HCT116 (cell line): ENCODE results near the gene GGACT. TPM values are rescaled to one million over a fixed set of nuclear protein-coding genes. Genes with fewer than 3 reads are reported as not detected.

Source experiments
- ATAC-seq: fragments of 200-7000 bp; cut with Tn5 transposase; 2 replicates; pipeline ENCODE4 v1.9.1; 2020; ENCODE audit warnings: mild to moderate bottlenecking, moderate library complexity
- BruUV-seq: library from RNA; stranded (reverse); fragments of 400-500 nt; replicated peaks from 2 replicates; lab custom pipeline; 2021; lab: Mats Ljungman, UMichigan
- CTCF ChIA-PET: fragments of 300-600 bp; sonication (Branson Sonifier 250); formaldehyde crosslinking; loops from one replicate; lab custom pipeline; 2021; ENCODE audit warnings: antibody characterized with exemption; lab: Charles Lee
- POLR2A ChIA-PET: fragments of 300-600, 350-600 bp; sonication (Branson Sonifier 250); formaldehyde crosslinking; loops from one replicate; lab custom pipeline; 2021; ENCODE audit warnings: antibody characterized with exemption; lab: Charles Lee
- RAD21 ChIA-PET, 2 experiments: fragments of 300-600 bp; sonication (Branson Sonifier 250); formaldehyde crosslinking; loops; one replicate each; lab custom pipeline; 2023; ENCODE audit warnings: low total read pairs in 2 of 2; ENCODE audit not compliant: uncharacterized antibody in 2 of 2, unreplicated experiment in 2 of 2, low non-redundant PET in 1 of 2; lab: Charles Lee
- DNase-seq: peaks from one replicate; pipeline ENCODE4 v3.0.0-alpha.2; 2010; ENCODE audit warnings: low read depth, low spot score
- H2AFZ ChIP-seq: fragments of 200-600 bp; shearing (Covaris generic), sonication (generic); 2 replicates; pipeline ENCODE4 v1.6.1; 2017; ENCODE audit warnings: low read depth, mixed run types, mixed read lengths, antibody characterized with exemption, low read length; ENCODE audit not compliant: poor library complexity, severe bottlenecking
- H3K27ac ChIP-seq: 2 replicates; pipeline ENCODE4 v1.5.1; 2012; ENCODE audit warnings: low read depth, low read length
- H3K27me3 ChIP-seq: fragments of 200-600 bp; sonication (generic); 2 replicates; pipeline ENCODE4 v1.6.1; 2016; ENCODE audit warnings: mixed run types, low read length, mixed read lengths; ENCODE audit not compliant: insufficient read depth
- H3K36me3 ChIP-seq, 2 experiments: fragments of 200-500 bp in 1 of 2; fragments of 200-600 bp in 1 of 2; sonication (Bioruptor generic) in 1 of 2; sonication (generic) in 1 of 2; 2 replicates each; pipeline versions ENCODE4 v1.5.1 to v1.6.1; 2014 to 2016; ENCODE audit warnings: low read length in 2 of 2, inconsistent platforms in 1 of 2, mixed read lengths in 1 of 2, mixed run types in 1 of 2; ENCODE audit not compliant: insufficient read depth in 2 of 2, control insufficient read depth in 1 of 2
- H3K4me1 ChIP-seq, 2 experiments: fragments of 200-600 bp in 1 of 2; sonication (generic) in 1 of 2; 2 replicates each; pipeline versions ENCODE4 v1.5.1 to v1.6.1; 2012 to 2017; ENCODE audit warnings: low read length in 2 of 2, inconsistent platforms in 1 of 2, mild to moderate bottlenecking in 1 of 2, mixed read lengths in 1 of 2, mixed run types in 1 of 2, moderate library complexity in 1 of 2; ENCODE audit not compliant: insufficient read depth in 2 of 2, control insufficient read depth in 1 of 2
- H3K4me2 ChIP-seq: fragments of 200-600 bp; sonication (generic); 2 replicates; pipeline ENCODE4 v1.6.1; 2017; ENCODE audit warnings: mixed run types, low read length, mixed read lengths
- H3K4me3 ChIP-seq, 2 experiments: fragments of 200-600 bp in 1 of 2; sonication (generic) in 1 of 2; replicated peaks in 1 of 2; 2 replicates each; pipeline ENCODE4 v1.5.1; 2011 to 2016; ENCODE audit warnings: low read length in 2 of 2, control low read depth in 1 of 2, low read depth in 1 of 2, mild to moderate bottlenecking in 1 of 2, mixed read lengths in 1 of 2, mixed run types in 1 of 2
- H3K79me2 ChIP-seq: fragments of 200-600 bp; sonication (generic); 2 replicates; pipeline ENCODE4 v1.6.1; 2017; ENCODE audit warnings: mild to moderate bottlenecking, mixed run types, low read length, moderate library complexity, mixed read lengths; ENCODE audit not compliant: insufficient read depth
- H3K9ac ChIP-seq: fragments of 200-600 bp; sonication (generic); 2 replicates; pipeline ENCODE4 v1.6.1; 2016; ENCODE audit warnings: low read length, mixed read lengths
- H3K9me2 ChIP-seq: fragments of 200-600 bp; sonication (generic), shearing (Covaris generic); 2 replicates; pipeline ENCODE4 v1.6.1; 2017; ENCODE audit warnings: mixed run types, mild to moderate bottlenecking, moderate library complexity; ENCODE audit not compliant: insufficient read depth
- H3K9me3 ChIP-seq, 2 experiments: fragments of 200-500 bp in 1 of 2; fragments of 200-600 bp in 1 of 2; sonication (Bioruptor generic) in 1 of 2; sonication (generic) in 1 of 2; 2 replicates each; pipeline ENCODE4 v1.6.1; 2014 to 2017; ENCODE audit warnings: low read length in 2 of 2, mixed read lengths in 2 of 2, inconsistent platforms in 1 of 2, low read depth in 1 of 2, mild to moderate bottlenecking in 1 of 2, mixed run types in 1 of 2, moderate library complexity in 1 of 2; ENCODE audit not compliant: control insufficient read depth in 1 of 2, insufficient read depth in 1 of 2
- H4K20me1 ChIP-seq: fragments of 200-600 bp; sonication (generic), shearing (Covaris generic); 2 replicates; pipeline ENCODE4 v1.6.1; 2017; ENCODE audit warnings: mixed run types, mild to moderate bottlenecking, moderate library complexity; ENCODE audit not compliant: insufficient read depth
- CBX3 ChIP-seq: IDR thresholded peaks from 2 replicates; pipeline ENCODE4 v1.6.1; 2012; ENCODE audit warnings: low read depth
- CEBPB ChIP-seq: IDR thresholded peaks from 2 replicates; pipeline ENCODE4 v1.6.1; 2012; ENCODE audit warnings: low read depth
- EGR1 ChIP-seq: IDR thresholded peaks from 2 replicates; pipeline ENCODE4 v1.6.1; 2012; ENCODE audit warnings: low read depth
- ELF1 ChIP-seq: IDR thresholded peaks from 2 replicates; pipeline ENCODE4 v1.6.1; 2012; ENCODE audit warnings: low read depth, borderline replicate concordance
- EZH2 ChIP-seq: fragments of 200-600 bp; sonication (generic); IDR thresholded peaks from 2 replicates; pipeline ENCODE4 v1.6.1; 2017; ENCODE audit warnings: antibody characterized with exemption, mixed run types
- EZH2phosphoT487 ChIP-seq: fragments of 200-600 bp; IDR thresholded peaks from 2 replicates; pipeline ENCODE4 v1.6.1; 2018; ENCODE audit warnings: antibody characterized with exemption, borderline replicate concordance
- FOSL1 ChIP-seq: IDR thresholded peaks from 2 replicates; pipeline ENCODE4 v1.6.1; 2012; ENCODE audit warnings: low read depth
- JUND ChIP-seq: IDR thresholded peaks from 2 replicates; pipeline ENCODE4 v1.6.1; 2012
- POLR2A ChIP-seq: IDR thresholded peaks from 2 replicates; pipeline ENCODE4 v1.7.0; 2011; ENCODE audit warnings: borderline replicate concordance; ENCODE audit not compliant: insufficient read depth, insufficient read length; ENCODE audit errors: extremely low read depth
- POLR2AphosphoS5 ChIP-seq: IDR thresholded peaks from 2 replicates; pipeline ENCODE4 v1.6.1; 2011; ENCODE audit warnings: mild to moderate bottlenecking, low read depth, low read length, moderate library complexity
- RAD21 ChIP-seq: IDR thresholded peaks from 2 replicates; pipeline ENCODE4 v1.6.1; 2012; ENCODE audit warnings: low read depth, mild to moderate bottlenecking
- SIN3A ChIP-seq: IDR thresholded peaks from 2 replicates; pipeline ENCODE4 v1.6.1; 2012; ENCODE audit warnings: low read depth
- SP1 ChIP-seq: IDR thresholded peaks from 2 replicates; pipeline ENCODE4 v1.6.1; 2012; ENCODE audit warnings: low read depth
- SRF ChIP-seq: IDR thresholded peaks from 2 replicates; pipeline ENCODE4 v1.6.1; 2012; ENCODE audit warnings: low read depth
- TCF7L2 ChIP-seq: IDR thresholded peaks from 2 replicates; pipeline ENCODE4 v1.7.0; 2011; ENCODE audit warnings: borderline replicate concordance, inconsistent platforms; ENCODE audit not compliant: insufficient read depth, insufficient read length; ENCODE audit errors: extremely low read depth
- YY1 ChIP-seq: IDR thresholded peaks from 2 replicates; pipeline ENCODE4 v1.6.1; 2011; ENCODE audit warnings: low read length, low read depth, moderate library complexity, mild to moderate bottlenecking; ENCODE audit not compliant: insufficient replicate concordance; ENCODE audit errors: extremely low read depth
- ZFX ChIP-seq: fragments of 450-650 bp; IDR thresholded peaks from 2 replicates; pipeline ENCODE4 v1.6.1; 2017
- intact Hi-C: fragments of 100-400 bp; cut with micrococcal nuclease; formaldehyde crosslinking; loops from 2 replicates; pipeline ENCODE4 v1.10.0; 2022
- total RNA-seq: library from RNA; stranded (reverse); gene quantifications from one replicate; pipeline ENCODE4 v1.2.1, GENCODE V29; 2021; ENCODE audit not compliant: unreplicated experiment
- TF ChIP-seq, protein P1 (sequence below), 3 experiments: fragments of 200-600 bp in 1 of 3; sonication (generic) in 1 of 3; IDR thresholded peaks in 2 of 3; conservative IDR thresholded peaks in 1 of 3; 2 replicates each; pipeline ENCODE4 v1.5.1; 2012 to 2017; ENCODE audit warnings: low read depth in 2 of 3, low read length in 2 of 3, antibody characterized with exemption in 1 of 3, borderline replicate concordance in 1 of 3, control low read depth in 1 of 3, mild to moderate bottlenecking in 1 of 3, mixed read lengths in 1 of 3, mixed run types in 1 of 3, moderate library complexity in 1 of 3; ENCODE audit not compliant: insufficient read depth in 1 of 3
- TF ChIP-seq, protein P2 (sequence below): IDR thresholded peaks from 2 replicates; pipeline ENCODE4 v1.6.1; 2012
- TF ChIP-seq, protein P3 (sequence below): IDR thresholded peaks from 2 replicates; pipeline ENCODE4 v1.6.1; 2012

Gene GGACT
- total RNA-seq, 1 experiment from 2014 or later, result 5.0 TPM

DNA sequence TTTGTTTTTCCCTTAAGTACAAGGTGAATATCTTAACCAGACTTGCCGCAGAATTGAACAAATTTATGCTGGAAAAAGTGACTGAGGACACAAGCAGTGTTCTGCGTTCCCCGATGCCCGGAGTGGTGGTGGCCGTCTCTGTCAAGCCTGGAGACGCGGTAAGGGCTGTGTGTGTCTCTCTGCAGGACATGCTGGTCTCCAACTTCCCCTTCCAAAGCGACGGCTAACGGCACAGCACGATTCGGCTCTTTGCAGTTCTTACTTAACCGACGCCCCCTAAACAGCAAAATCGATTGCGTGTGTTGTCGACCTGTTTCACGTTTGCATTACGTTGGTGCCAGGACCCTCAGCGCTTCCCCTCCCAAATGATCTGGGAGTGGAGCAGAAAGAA is 73.2 kb downstream of the GGACT start:
- ATAC-seq (no peak), DNase-seq (no peak)
- Histone ChIP-seq H3K4me2 (no peak overlapping the region), H3K36me3 (no peaks in the 10 kb centered on the region), H3K9ac (no peak overlapping the region), H3K27ac (no peak overlapping the region), H3K4me3 (no peak overlapping the region), H3K27me3 (no peaks in the 10 kb centered on the region), H3K4me1 (peaks cover 32 to 33% of the 10 kb centered on the region in 2 experiments), H3K9me2 (no peaks in the 10 kb centered on the region), H2AFZ (no peak overlapping the region), H4K20me1 (no peaks in the 10 kb centered on the region), H3K79me2 (no peaks in the 10 kb centered on the region), H3K9me3 (no peaks in the 10 kb centered on the region)
- ChIA-PET POLR2A (no interaction called here), RAD21 (interaction anchor here (0.5 to 1.6 kb wide), 6 partner anchors 12 to 860 kb away, joined by 3 to 5 read pairs (median 4); no protein-coding TSS in a partner anchor), CTCF (interaction anchor here (0.7 to 2.1 kb wide), 15 partner anchors 9 to 860 kb away, joined by 3 to 11 read pairs (median 4); partner anchors contain the start of gene PCCA)
- no TSS peak for BruUV-seq
- intact Hi-C loops, result loop anchor here (1.0 to 10.0 kb wide), 5 partner anchors 73 to 859 kb away; partner anchors contain the start of gene PCCA
- TF ChIP-seq, protein P1, sequence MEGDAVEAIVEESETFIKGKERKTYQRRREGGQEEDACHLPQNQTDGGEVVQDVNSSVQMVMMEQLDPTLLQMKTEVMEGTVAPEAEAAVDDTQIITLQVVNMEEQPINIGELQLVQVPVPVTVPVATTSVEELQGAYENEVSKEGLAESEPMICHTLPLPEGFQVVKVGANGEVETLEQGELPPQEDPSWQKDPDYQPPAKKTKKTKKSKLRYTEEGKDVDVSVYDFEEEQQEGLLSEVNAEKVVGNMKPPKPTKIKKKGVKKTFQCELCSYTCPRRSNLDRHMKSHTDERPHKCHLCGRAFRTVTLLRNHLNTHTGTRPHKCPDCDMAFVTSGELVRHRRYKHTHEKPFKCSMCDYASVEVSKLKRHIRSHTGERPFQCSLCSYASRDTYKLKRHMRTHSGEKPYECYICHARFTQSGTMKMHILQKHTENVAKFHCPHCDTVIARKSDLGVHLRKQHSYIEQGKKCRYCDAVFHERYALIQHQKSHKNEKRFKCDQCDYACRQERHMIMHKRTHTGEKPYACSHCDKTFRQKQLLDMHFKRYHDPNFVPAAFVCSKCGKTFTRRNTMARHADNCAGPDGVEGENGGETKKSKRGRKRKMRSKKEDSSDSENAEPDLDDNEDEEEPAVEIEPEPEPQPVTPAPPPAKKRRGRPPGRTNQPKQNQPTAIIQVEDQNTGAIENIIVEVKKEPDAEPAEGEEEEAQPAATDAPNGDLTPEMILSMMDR (IDR thresholded peaks at IDR 0.05 in 2 of 3, conservative IDR thresholded peaks at IDR 0.05 in 1 of 3; ENCODE audit: borderline replicate concordance in 1 of 3, insufficient read depth in 1 of 3, low read depth in 2 of 3, low read length in 2 of 3), result no peak
- TF ChIP-seq EGR1, result no peak
- no peak for TF ChIP-seq EZH2
- TF ChIP-seq ELF1, result no peak
- no peak for TF ChIP-seq FOSL1
- TF ChIP-seq SRF, result no peak
- no peak for TF ChIP-seq CEBPB
- no peak for TF ChIP-seq ZFX
- TF ChIP-seq POLR2A, result no peak
- TF ChIP-seq YY1, result no peak
- TF ChIP-seq POLR2AphosphoS5, result no peak
- no peak for TF ChIP-seq TCF7L2
- TF ChIP-seq, protein P2, sequence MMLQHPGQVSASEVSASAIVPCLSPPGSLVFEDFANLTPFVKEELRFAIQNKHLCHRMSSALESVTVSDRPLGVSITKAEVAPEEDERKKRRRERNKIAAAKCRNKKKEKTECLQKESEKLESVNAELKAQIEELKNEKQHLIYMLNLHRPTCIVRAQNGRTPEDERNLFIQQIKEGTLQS, result no peak
- no peak for TF ChIP-seq SP1
- TF ChIP-seq EZH2phosphoT487, result no peak
- TF ChIP-seq SIN3A, result no peak
- TF ChIP-seq JUND, result no peak
- TF ChIP-seq, protein P3, sequence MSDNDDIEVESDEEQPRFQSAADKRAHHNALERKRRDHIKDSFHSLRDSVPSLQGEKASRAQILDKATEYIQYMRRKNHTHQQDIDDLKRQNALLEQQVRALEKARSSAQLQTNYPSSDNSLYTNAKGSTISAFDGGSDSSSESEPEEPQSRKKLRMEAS, result no peak
- TF ChIP-seq RAD21, result no peak
- TF ChIP-seq CBX3, result no peak
